ENCODE measurements around the gene MIAT. TPM values are rescaled to one million over a fixed set of nuclear protein-coding genes. Genes with fewer than 3 reads are reported as not detected.

The MIAT gene
- total RNA-seq, result 0.16 and 0.82 TPM in 2 replicates

DNA sequence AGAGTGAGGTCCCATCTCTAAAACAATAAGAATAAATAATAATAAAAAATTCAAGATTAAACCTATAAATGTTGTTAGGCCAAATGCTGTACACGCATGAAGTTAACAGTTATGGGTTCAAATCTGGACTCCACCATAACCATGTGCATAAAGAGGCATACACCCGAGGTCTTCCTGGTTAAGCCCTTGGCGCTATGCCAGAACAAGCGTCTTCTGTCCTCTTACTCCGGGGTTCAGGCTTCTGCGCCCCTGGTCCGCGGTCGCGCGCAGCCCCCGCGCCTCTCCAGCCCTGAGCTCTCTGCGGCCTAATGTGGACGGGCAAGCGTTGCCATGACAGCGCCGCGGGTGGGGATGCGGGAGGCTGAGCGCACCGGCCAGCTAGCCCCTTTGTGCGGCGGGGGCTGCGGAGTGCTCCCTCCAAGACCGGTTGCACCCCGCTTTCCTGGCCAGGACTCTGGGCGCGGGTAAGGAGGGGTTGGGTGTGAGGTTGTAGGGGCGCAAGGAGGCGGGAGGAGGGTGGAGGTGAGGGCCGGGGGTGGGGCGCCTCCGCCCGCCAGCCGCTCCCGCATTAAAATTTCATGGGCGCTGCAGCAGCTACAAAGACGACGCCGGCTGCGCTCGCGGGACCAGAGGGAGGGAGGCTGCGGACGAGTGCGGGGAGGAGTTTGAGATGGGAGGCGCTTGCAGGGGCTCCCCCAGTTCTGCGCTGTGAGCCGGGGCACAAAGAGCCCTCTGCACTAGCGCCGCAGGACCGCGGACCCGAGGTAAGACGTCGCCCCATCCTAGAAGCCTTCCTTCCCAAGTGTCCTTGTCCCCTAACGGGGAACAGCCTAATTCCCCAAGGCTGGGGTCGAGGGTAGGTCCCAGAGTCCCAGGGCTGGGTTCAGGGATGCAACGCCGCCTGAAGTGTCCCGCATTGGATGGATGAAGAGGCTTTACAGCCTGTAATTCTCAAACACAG, at the start of gene MIAT:
TSS of gene MIAT (plus strand) at position 698 of the 961 bp plus-strand sequence.

GRCh38 chr22:26617271-26618199, 39.9 kb upstream of the MIAT start, which contains the start of gene CRYBB1:
Gene CRYBB1, minus strand, starts transcription at chr22:26618027. Its CDS starts 1,708 bp downstream, at chr22:26616319.

GRCh38 chr22:26621663-26622062, 35.7 kb upstream of the MIAT start, which contains the start of gene CRYBA4:
Gene CRYBA4, plus strand, starts transcription at chr22:26621963. Its CDS starts 634 bp downstream, at chr22:26622597.

Other genes starting within 250 kb of the MIAT start
- 0.81 and 2.0 TPM in 2 replicates for gene ASPHD2, start 228.3 kb upstream of the MIAT start, total RNA-seq
- 12.3 and 23.2 TPM in 2 replicates for gene HPS4, start 173.8 kb upstream of the MIAT start, total RNA-seq
- gene SRRD, start 173.7 kb upstream of the MIAT start, total RNA-seq, result 9.1 and 19.2 TPM in 2 replicates
- gene TFIP11, start 145.1 kb upstream of the MIAT start, total RNA-seq, result 27.8 and 52.1 TPM in 2 replicates
- gene TPST2, start 67.5 kb upstream of the MIAT start, total RNA-seq, result 33.2 and 121 TPM in 2 replicates
- not detected in 2 replicates for gene CRYBB1, start 39.6 kb upstream of the MIAT start, total RNA-seq
- gene CRYBA4, start 35.6 kb upstream of the MIAT start, total RNA-seq, result not detected in 2 replicates